GM19468 (cell line): Measurements from ENCODE around the gene KCNJ9.
"Not testable (repeated sequence)": the region's sequence is repeated elsewhere in the genome, so short reads cannot be mapped to it uniquely, and the experiment has no call there.

ENCODE experiments used
- ATAC-seq: cut with Tn5 transposase; IDR thresholded peaks from one replicate; pipeline ENCODE4 v1.9.1; 2021; ENCODE audit warnings: mild to moderate bottlenecking, moderate library complexity, moderate number of reproducible peaks; ENCODE audit not compliant: unreplicated experiment; ENCODE audit errors: extremely low read depth

KCNJ9 gene

DNA sequence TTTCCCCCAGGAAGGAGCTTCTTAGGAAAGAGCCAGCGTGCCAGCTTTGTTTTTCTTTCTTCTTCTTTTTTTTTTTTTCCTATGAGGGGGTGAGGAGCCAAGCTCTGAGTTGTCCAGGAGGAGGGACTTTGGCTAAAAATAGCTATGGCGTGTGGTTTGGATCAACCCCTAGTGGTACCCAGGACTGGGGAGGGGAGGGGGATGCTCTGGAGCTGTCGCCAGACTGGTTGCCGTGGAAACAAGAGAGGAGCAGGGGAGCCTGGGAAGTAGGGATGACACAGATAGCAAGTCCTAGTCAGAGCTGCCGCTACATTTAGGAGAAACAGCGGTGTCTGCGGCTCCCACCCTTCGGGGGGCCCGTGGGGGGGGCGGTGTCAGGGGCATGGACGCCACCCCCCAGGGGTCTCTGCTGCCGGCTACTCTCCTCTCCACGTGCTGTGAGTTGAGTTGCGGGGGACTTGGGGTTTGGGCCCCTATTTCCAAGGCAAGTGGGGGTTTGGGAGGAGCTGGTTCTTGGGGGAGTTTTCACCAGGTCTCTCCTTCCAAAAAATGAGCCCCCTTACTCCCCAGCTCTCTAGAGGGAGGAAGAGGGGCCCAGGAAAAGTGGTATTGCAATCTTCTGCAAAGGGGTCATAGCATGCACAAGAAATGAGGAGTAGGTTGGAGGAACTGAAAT lies at the start of gene KCNJ9:
TSS of gene KCNJ9 (plus strand) at position 278 of the 676 bp plus-strand sequence. CDS start 2,493 bp downstream, outside the sequence.
- no peak for ATAC-seq

DNA sequence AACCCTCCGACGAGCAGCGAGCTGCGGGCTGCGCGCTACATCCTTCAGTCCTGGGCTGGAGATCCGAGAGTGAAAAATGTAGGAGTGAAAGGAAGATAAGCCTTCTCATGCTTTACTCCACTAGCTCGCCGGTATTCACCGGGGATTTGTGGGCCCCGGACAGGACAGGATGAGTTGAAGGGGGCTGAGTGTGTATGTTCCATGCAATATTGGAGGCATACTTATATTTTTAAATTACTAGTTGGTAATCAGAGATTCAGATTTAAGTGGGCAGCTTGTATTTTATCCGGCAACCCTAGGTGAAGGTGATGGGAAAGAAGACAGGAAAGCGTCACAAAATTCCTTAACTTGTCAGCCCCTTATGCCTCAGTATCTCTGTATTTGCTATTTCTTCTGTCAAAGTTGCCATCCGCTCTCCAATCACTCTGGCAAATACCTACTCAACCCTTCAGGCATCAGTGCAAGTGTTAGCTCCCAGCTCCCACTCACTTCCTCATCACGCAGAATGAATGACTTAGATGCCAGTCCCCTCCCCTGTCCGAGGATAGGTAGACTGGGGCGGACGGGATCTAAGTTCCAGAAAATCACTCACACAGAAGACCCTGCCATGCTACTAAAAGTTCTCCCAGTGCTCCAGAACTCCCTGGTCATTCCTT lies 49.0 kb upstream of the KCNJ9 start:
- ATAC-seq = no peak

DNA sequence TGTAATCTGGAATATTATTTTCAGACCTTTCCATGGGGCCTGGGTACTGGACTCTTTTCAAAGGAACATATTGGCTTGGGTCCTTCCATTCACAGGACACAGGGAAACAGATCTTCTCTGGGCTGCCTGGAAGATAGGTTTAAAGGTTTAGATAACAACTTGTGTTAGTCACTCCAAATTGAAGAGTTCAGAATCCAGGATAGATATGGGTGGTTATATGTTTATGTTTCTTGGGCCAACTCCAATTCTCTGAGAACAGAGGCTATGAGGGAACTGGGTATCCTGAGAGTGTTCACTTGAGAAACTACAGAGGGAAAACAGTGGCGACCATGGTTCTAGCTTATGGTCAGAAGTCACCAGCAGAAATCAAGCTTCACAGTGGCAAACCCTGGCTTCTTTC lies 40.9 kb upstream of the KCNJ9 start:
- ATAC-seq = no peak

DNA sequence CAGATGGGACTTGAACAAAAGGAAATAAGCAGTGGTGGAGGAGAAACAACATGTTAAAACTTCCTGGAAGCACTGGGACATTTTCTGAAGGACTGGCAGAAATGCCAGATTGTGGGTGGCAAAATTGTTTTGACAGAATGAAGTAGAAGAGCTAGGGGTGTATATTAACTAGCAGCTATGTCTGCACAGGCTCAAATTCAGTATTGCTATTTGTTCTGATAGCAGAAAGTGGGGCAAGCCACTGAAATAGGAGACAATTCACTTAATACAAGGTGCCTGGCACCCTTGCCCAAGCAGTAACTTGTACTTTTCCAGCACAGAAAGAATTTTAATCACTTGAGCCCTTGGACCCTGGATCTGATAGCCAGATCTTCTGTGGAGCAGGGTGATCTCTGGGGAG lies 37.8 kb upstream of the KCNJ9 start:
- no peak for ATAC-seq

DNA sequence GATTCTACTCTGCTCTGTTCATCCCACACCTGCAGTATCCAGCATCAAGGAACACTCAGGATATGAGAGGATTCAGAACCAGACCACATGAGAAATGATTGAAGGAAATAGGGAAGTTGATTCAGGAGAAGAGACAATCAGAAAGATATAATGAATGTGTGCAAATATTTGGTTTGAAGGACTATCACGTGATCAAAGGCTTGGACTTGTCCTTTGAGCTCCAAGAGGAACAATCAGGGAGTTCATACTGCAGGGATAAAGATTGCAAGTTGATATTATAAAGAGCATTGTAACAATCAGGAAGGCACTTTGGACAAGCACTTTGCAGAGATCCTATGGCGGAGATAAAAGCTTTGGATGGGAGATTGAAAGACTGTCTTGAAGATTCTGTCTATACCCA lies 35.7 kb upstream of the KCNJ9 start:
- ATAC-seq = no peak

DNA sequence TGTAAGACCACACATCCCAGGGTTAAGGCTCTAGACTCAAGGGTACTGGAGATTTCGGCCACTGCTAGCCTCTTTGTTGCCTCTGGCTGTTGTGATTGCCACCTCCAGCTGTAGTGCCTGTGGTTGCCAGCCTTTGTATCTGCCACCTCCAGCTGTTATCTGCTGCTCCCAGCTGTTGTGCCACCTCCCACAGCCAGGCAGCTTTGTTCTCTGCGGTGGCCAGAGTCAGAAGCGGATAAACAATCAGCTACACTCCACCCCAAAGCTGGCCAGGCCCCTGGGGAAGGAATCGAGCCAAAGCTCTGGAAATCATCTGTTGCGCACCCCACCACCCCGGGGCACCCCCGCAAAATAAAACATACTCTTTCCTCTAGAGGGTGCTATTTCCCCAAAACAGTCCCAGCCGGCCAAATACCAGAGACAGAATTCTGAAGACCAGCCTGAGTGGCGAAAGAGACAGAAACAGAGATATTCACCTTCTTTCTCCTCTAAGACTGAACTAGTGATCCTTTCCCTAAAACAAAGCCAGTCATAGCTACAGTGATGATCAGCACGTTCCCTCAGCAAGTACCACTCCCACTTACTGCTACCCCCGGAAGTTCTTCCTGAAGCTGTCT lies 34.7 kb upstream of the KCNJ9 start:
- ATAC-seq = no peak

DNA sequence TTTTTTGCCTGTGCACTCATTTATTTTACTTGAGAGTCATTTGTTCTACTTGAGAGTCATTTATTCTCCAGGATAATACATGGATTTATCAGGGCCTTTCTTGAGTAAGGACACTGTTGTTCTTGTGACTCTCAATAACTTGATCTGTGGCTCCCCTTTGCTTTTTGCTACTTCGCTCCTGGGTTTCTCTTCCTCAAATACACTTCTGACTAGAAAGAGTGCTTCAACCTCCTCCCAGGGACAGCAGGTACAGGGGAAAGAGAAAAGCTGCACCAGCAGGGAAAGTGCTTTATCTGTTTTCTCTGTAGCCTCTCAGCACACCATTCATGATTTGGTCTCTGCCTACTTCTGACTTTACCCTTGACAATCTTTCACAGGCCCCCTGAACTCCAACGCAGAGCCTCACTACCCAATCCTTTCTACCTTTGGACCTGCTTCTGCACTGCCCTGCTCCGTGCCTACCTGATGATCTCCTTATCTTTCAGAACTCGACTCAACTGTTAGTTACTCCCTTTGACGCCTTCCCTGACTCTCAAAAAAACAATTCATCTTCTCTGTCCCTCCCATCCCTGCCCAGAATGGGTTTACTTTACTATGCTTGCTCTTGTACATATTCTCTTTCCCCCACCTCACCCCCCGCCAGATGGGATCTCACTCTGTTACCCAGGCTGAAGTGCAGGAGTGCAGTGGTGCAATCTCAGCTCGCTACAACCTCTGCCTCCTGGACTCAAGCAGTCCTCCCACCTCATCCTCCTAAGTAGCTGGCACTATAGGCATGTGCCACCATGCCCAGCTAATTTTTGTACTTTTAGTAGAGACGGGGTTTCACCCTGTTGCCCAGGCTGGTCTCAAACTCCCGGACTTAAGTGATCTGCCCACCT lies 34.0 kb upstream of the KCNJ9 start:
- no peak for ATAC-seq

DNA sequence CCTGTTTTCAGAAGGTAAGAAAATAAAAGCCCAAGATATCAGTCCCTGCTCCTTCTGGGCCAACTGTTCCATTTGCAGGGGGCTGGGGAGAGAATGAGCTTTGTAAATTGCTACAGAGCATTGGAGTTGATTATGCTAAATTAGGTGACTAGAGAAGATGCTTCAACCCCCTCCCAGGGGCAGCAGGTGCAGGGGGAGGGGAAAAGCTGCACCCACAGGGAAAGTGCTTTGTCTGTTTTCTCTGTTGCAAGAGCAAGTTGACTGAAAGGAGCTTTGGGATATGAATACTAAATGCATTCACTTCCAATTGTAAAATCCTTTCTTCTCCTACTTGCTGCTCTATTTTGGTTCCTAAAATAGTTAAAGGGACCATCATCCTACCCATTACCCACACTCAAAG lies 33.0 kb upstream of the KCNJ9 start:
- ATAC-seq = no peak

DNA sequence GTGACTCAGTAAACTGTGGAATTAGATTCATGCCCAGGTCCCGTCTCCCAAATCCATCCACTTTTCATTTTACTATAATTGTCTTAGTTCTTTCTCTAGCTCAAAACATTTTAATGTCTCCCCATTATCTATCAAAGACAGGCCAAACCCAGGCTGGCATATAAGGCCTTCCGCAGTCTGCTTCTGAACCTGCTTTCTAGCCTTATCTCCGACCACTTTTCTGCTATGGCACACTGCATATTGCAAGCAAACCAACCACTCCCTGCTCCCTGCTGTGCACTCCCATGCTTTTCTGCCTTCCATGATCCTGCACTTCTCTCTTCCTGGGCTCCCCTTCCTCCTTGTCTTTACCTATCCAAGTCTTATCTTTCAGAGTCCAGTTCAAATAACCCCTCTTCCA lies 32.2 kb upstream of the KCNJ9 start:
- no peak for ATAC-seq

DNA sequence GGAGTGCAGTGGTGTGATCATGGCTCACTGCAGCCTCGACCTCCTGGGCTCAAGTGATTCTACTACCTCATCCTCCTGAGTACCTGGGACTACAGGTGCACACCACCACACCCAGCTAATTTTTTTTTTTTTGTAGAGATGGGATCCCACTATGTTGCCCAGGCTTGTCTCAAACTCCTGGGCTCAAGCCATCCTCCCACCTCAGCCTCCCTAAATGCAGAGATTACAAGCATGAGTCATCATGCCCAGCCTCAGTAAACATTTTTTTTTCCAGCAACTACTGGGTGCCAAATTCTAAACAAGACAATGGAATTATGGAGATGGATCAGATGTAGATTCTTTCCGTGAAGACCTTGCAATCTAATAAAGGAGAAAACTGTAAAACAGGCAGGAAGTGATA lies 31.2 kb upstream of the KCNJ9 start:
- not testable (repeated sequence) for ATAC-seq

DNA sequence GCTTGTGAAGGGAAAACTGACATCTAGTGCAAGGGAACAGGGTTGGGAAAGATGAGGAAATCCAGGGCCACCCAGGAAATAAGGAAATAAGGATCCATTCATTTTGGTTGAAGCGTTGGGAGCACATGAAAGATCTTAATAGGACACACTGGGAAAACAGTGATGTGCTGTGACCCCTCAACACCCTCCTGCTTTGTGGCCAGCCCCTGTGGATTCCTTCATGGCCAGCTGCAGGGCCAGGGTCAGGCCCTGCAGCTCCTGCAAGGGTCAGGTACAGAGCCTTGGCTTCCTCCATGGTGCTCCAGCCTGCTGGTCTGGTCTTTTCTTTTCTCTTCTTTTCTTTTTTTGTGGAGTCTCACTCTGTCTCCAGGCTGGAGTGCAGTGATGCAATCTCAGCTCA lies 30.7 kb upstream of the KCNJ9 start:
- ATAC-seq = no peak

DNA sequence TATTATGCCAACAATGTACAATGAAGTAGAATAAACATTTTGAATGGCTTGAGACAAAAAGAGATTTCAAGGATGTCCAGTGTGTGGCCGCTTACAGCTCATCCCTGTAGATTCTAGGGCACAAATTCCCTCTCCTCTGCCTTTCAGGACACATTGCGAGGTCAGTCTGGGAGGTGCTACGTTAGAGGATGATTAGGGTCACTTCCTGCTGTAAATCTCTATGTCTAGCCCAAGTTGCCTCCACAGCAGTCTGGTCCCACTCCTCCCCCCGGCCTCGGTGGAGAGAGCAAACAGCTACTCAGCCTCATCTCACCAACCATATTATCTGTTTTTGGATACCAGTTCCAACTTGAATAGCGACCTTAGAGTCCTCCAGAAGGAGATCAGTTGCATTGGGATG lies 28.4 kb upstream of the KCNJ9 start:
- ATAC-seq = no peak

DNA sequence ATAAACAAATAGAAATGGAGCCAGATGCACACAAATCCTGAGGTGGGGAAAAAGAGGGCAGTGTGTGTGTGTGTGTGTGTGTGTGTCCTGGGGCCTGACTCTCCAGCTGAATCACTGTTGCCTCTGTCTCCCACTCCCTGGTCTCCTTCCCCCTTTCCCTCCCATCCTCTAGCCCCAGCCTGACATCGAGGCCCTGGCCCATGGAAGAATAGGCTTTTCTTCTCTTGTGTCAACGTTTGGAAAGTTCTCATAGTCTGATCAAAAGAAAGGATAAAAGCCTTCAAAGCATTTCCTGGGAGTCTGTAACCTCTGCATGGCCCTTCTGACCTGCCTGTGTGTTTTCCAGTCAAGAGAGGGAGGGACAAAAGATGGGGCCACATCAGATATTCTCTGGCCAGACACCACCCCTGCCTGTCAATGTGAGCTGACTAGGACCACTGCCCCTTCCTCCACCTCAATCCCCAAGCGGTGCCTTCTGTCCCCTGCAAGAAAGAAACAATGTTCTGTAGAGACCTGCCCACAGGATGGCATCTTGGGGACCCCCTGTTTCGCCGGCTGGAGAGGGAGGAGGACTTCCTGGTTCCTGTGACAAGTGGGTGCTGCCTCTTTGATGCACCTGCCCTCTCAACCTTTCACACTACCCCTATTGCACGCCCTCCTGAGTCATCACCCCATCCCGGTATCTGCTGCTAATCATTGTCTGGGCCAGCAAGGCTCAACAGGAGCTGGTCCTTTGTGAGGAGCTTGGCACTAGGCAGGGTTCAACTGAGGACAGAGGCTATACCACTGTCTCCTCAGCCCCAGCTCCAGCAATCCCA lies 27.6 kb upstream of the KCNJ9 start:
- no peak for ATAC-seq

DNA sequence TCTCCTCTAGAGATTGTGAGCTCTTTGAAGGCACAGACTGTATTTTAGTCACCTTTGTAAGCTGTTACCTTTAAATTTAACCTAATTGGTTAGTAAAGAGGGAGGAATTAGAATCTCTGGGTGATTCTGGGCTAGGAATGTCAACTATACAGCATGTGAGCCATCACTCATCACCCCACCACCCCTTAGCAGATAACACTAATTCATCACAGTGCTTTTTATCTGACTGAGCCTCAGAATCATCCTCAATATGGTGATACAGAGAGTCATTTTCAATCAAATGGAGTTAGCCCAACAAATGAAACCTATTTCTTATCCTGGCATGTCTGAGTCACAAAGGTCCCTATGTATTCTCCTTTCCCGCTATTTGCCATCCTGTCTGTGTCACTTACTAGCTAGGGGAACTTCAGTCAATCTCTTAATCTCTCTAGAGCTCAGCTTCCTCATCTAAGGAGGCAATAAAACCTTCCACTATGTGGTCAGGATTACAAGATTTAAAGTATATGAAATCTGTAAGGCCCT lies 24.6 kb upstream of the KCNJ9 start:
- no peak for ATAC-seq

DNA sequence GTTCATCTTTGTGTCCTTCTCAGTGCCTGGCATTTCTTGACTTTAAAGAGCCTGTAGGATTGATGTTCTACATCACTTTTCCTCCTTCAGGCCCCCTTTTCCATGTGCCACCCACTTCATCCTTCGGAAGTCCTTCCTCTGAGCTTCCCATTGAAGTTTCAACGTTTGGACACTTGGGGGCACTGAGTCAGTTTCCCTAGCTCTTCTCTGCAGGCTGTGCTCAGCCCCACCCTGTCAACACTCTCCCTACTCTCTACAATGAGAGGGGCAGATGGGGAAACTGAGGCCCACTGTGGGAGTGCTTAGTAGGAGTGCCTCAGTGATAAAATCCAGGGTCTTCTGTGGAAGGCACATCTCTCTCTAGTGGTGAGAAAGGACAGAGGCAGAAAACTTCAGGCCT lies 23.3 kb upstream of the KCNJ9 start:
- no peak for ATAC-seq

DNA sequence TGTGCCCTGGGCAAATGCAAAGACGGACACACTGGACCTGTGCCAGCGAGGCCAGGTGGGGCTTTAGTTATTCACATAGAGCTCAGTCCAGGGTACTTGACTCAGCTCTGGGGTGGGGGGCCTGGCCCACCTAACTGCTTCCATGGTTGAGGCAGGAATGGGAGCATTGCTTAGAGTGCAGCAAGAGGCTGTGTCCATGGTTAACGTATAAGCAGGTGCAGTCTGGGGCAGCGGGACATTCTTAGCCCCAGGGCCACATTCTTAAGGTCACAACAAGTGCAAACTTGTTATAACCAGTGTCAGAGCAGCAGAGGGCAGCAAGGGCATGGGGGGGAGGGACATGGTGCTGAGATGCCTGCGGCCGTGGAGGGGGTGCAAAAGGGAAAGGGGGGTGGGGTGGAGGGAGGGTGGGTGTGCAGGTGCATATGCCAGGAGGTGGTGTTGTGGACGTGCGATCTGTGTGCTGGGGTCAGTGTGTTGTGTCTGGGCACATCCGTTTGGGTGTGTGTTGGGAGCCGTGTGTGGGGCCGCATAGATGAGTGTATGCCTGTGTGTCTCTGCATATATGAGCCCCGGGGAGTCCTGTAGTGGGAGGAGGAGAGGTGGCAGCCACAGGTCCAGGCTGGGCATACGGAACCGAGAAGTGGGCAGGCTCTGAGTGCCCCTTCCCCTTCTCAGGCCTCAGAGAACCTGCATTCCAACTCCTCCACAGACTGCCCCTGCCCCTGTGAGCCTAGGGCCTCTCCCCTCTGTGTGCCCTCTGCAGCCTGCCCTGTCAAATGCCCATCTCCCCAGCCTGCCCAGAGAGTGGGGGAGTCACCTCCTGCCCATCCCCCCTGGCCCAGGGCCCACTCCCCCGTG lies 19.7 kb upstream of the KCNJ9 start:
- ATAC-seq = no peak

DNA sequence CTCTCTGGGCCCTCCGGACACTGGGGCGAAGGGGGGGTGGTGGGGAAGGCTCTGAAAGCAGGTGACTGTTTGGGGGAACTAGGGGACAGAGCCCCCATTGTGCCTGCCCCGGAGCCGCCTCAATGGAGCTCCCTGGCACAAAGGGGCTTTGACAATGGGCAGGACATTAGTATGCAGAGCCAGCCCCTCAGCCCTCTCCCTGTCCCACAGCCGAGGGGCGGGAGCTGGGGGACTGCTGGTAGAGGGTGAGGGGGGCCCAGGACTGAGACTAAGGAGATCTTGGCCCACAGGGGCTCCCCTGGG lies 19.2 kb upstream of the KCNJ9 start:
- ATAC-seq = no peak

DNA sequence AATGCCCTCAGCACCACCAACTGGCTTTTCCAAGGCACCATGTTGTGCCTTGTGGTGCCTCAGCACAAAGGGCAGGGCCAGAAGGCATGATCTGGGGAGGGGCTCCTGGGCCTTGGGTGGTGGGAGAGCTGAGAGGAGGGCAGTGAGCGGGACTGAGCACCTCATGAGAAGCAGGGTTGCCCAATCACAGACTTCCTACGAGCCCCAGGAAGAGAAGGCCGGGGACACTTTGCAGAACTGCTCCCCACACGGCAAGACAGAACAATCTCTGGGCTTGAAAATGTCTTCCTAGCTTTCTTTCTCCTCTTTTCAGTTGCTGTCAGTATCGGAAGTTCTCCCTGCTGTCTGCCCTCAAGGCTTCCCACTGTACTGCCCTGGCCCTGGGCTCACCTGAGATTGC lies 18.2 kb upstream of the KCNJ9 start:
- no peak for ATAC-seq

DNA sequence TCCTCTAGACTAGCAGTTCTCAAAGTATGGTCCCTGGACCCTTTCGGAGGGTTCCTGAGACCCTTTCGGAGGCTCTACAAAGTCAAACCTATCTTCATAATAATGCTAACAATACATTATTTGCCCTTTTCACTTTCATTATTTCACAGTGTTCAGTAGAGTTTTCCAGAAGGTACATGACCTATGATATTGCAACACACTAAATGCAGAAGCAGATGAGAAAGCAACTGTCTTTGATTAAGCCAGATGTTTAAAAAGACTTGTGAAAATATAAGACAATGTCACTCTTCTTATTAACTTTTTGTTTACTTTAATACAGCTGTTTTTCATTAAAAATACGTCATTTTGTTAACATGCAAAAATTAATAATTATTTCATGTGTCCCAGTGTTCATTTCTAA lies 17.2 kb upstream of the KCNJ9 start:
- ATAC-seq = no peak
